Brain pericyte (primary cell): ENCODE data around the gene GSTO2.

Experiments
- DNase-seq: peaks from one replicate; pipeline ENCODE4 v3.0.0-alpha.2; 2012; ENCODE audit warnings: low read depth, low spot score

The GSTO2 gene

DNA sequence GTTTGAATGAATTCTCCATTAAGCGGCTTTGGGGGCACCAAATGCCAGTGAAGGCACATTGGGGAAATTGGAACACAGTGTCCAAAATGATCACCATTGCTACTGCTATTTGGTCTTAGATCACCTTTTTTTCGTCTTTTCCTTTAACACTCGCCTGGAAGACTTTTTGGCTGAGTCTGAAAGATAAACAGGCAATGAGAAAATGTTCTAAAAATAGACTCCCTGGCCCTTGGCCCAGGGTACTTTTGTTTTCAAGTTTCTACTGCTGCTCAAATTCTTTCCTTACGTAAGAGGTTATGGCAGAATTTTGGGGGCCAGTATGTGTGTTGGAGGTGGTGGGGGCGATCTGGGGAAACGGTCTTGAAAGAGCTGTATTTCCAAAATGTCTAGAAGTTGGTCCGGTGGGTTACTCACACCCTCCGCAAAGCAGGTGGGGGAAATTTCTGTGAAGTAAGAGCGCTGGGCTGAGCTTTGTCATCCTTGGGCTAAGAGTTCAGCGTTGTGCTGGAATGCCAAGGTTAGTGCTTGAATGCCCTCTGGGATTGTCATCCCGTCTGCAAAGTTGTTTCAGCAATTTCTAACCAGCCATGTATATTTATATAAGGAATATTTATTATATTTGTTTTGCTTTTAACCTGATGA is 70.6 kb downstream of the GSTO2 start:
- DNase-seq = no peak

- no peak for DNase-seq
These were observed 71.1 kb downstream of the GSTO2 start for GRCh38 chr10:104340111-104340526.

GRCh38 chr10:104340641-104341040 is 71.7 kb downstream of the GSTO2 start:
- DNase-seq = no peak

DNA sequence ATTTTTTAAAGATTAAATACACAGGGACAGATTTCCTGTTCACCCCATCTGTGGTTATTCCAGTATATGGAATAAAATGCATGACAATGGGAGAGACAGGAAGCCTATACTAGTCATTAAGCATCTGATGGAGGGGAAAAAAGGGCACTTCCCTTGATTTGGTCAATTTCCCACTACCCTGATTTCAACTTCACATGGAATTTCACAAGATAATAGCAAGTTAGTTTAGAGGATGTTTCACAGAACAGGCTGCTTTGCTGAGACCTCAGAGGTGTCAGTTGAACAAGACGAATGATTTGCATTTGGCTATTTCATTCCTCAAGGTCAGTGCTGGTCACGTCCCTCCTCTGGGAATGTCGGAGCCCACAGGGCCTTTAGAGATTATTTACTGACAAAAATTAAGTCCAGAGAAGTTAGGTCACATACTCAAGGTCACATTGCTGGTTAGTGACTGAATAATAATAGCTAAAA is 74.0 kb downstream of the GSTO2 start:
- DNase-seq = no peak

DNA sequence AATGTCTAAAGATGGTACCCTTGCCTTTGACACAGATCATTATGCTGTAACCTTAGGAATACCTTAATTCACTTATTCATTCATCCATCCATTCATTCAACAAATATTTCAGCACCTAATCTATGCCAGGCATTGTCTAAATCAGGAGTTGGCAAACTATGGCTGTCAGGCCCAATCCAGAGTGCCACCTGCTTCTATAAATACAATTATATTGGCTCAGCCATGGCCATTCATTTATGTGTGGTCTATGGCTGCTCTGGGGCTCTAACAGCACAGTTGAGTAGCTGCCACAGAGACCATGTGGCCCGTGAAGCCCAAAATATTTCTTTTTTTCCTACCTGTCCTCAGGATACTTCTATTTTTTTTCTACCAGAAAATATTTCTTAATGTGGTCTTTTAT is 75.2 kb downstream of the GSTO2 start:
- DNase-seq = no peak

DNA sequence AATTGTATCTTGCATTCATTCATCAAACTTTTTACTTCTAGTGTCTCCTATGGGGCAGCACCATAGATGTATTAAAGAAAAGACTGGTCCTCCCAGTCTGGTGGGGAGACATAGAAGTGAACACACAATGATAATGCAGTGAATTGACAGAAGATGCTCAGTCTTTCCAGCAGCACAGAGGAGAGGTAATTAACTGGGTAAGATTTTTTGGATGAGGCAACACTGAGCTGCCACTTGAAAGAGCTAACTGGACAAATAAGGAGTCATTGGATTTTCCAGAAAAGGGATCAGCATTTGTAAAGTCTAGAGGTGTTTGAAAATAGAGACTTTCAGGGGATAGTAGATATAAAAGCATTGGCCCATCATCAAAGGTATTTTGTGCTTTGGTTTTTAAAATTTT is 76.5 kb downstream of the GSTO2 start:
- DNase-seq = no peak

GRCh38 chr10:104345941-104346340 is 77.0 kb downstream of the GSTO2 start:
- no peak for DNase-seq

- DNase-seq = no peak
These were observed 78.5 kb downstream of the GSTO2 start for GRCh38 chr10:104347295-104348045.

DNA sequence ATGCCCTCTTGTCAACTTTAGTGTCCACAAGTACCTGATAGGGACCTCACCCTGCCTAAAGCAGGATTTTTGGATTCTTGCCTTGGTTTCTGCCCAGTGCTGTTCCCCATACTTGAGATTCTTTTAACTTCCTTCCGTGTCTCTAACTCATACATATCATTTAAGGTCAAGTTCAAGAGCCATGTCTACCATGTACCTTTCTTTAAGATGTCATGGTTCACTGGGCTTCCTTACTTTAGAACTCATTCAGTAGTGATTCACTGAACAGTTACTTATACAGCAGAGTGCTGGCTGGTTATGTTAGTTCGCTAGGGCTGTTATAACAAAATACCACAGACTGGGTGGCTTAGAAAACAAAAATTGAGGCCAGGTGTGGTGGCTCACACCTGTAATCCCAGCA is 79.6 kb downstream of the GSTO2 start:
- DNase-seq = no peak

DNA sequence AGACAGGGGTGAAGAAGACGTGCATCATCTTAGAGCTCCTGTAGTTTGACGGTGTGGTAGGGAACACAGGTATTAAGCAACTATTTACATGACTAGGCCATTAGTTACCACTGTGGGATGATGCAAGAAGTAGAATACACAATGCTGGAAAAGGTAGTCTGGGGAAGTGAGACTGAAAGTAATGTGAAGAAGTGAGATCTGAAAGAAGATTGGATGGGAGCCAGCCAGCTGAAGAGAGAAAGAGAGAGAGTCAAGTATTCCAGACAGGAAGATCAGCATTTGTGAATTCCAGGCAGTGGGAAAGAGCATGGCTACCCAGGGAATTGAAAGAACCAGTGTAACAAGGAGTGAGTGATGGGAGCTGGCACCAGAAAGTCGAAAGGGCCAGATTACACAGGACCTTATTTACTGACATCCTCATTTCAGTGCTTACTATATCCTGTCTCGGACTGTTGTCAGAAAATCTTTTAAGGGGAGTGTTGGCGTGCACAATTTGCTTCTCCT is 80.7 kb downstream of the GSTO2 start:
- no peak for DNase-seq

GRCh38 chr10:104350127-104350635 is 81.2 kb downstream of the GSTO2 start:
- no peak for DNase-seq

GRCh38 chr10:104351061-104351702 is 82.2 kb downstream of the GSTO2 start:
- DNase-seq = no peak

GRCh38 chr10:104351919-104352318 is 82.9 kb downstream of the GSTO2 start:
- no peak for DNase-seq

- no peak for DNase-seq
These were observed 84.5 kb downstream of the GSTO2 start, which contains the start of gene CFAP58 for GRCh38 chr10:104353325-104354048. TSS of gene CFAP58 (plus strand) at chr10:104353833. CDS start at chr10:104353898, 65 bp downstream.
